Epithelial cell of prostate (primary cell): Measurements from ENCODE around the gene CD63.
"Not testable (repeated sequence)": the region's sequence is repeated elsewhere in the genome, so short reads cannot be mapped to it uniquely, and the experiment has no call there.

Experiments
- DNase-seq: peaks from one replicate; pipeline ENCODE4 v3.0.0-alpha.2; 2011; ENCODE audit warnings: low read depth, low spot score
- H3K27ac ChIP-seq: fragments of 450-650 bp; 2 replicates; pipeline ENCODE4 v1.5.1; 2017; ENCODE audit warnings: mild to moderate bottlenecking

The CD63 gene, protein sequence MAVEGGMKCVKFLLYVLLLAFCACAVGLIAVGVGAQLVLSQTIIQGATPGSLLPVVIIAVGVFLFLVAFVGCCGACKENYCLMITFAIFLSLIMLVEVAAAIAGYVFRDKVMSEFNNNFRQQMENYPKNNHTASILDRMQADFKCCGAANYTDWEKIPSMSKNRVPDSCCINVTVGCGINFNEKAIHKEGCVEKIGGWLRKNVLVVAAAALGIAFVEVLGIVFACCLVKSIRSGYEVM

GRCh38 chr12:55728939-55729818 lies at the start of gene CD63:
TSS of gene CD63 (minus strand) at chr12:55729009. CDS start at chr12:55728341, 668 bp downstream.
- H3K27ac ChIP-seq, result peak within 1 kb of the TSS; percentile 98
- no peak for DNase-seq

DNA sequence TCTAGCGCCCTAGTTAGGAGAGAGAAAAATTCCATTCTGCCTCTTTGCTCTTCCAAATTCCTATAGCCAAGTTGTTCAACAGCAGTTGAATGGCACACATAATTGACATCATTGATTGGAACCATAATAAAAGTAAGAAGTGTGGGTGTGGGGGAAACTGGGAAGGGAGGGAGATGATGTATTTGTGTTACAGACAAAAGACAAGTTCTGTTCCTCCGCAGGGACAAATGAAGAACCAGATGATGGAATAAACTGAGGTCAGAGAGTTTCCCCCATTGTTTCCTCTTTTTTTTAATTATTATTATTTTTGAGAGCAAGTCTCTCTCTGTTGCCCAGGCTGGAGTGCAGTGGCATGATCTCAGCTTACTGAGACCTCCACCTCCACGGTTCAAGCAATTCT lies 49.0 kb upstream of the CD63 start:
- DNase-seq, result no peak

GRCh38 chr12:55771736-55772135 lies 42.9 kb upstream of the CD63 start:
- H3K27ac ChIP-seq, result no peak overlapping the region
- DNase-seq, result no peak

More for the DNA sequence above, 49.0 kb upstream of the CD63 start:
- H3K27ac ChIP-seq, result no peak overlapping the region

DNA sequence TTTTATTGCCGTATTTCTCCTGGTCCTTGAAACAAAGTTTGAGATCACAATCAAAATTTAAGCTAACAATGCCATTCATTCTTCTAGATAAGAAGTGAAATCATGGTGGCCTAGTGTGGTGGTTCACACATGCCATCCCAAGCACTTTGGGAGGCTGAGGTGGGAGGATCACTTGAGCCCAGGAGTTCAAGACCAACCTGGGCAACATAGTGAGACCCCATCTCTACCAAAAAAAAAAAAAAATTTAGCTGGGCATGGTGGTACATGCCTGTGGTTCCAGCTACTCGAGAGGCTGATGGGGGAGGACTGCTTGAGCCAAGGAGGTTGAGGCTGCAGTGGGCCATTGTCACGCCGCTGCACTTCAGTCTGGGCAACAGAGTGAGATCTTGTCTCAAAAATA lies 38.3 kb upstream of the CD63 start:
- H3K27ac ChIP-seq, result no peak overlapping the region
- no peak for DNase-seq

GRCh38 chr12:55765736-55766290 lies 37.0 kb upstream of the CD63 start:
- DNase-seq, result no peak
- H3K27ac ChIP-seq, result no peak overlapping the region

DNA sequence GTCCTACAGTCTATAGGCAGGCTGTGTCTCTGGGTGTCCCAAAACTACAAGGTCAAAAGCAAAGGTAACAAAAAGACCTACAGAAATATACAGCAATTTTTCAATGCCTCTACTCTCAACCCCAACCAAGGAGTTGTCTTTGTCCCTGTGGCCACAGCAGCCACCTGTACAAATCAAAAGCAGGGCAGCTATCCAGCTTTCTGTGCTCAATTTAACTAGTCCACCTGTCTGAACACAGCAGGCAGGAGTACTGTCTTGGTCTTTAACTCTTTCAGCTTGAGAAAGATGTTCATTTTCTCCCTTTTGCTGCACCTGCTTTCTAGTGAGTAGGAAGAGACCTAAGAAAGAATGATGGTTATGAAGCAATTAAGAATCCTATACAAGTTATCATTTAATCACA lies 33.8 kb upstream of the CD63 start:
- H3K27ac ChIP-seq, result no peak overlapping the region
- DNase-seq, result no peak

DNA sequence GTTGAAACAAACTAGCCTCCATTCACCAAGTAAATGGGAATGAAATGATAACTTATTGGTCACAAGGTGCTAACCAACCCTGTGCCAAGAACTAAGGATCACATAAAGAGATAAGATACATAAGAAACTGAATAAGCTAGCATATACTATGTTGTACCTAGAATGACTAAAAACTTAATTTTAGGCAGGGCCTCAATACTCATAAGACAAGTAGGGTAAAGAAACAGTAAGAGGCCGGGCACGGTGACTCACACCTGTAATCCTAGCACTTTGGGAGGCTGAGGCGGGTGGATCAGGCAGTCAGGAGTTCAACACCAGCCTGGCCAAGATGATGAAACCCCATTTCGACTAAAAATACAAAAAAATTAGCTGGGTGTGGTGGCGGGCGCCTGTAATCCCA lies 31.9 kb upstream of the CD63 start:
- DNase-seq, result no peak
- no peak overlapping the region for H3K27ac ChIP-seq

DNA sequence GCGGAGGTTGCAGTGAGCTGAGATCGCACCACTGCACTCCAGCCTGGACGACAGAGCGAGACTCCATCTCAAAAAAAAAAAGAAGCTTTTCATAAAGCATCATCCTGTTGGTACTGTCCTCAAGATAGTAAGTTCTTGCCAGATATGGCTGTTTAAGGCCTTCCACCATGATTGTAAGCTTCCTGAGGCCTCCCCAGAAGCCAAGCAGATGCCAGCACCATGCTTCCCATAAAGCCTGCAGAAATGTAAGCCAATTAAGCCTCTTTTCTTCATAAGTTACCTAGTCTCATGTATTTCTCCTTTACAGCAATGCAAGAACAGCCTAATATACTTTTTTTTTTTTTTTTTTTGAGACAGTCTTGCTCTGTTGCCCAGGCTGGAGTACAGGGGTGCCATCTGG lies 29.8 kb upstream of the CD63 start:
- DNase-seq, H3K27ac ChIP-seq: not testable (repeated sequence)

- no peak overlapping the region for H3K27ac ChIP-seq
- no peak for DNase-seq
Measured at GRCh38 chr12:55757701-55758100, 28.9 kb upstream of the CD63 start.

DNA sequence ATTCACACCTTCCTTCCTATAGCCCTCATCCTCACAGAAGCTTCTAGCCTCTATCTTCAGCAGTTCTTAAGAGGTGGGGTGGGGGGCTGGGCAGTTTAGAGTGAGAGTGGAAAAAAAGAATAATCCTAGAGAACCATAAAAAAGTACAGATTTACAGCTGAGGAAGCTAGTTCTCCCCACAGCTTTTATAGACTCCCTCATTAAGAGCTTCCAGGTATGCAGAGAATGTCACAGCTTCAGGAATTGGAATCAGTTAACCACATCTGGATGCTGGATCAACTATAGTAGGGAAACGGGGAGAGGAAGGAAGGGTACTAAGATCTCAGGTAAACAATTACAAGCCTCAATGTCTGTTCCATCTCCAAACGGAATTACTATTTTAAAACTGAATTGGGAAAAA lies 26.4 kb upstream of the CD63 start:
- DNase-seq, result no peak
- no peak overlapping the region for H3K27ac ChIP-seq

DNA sequence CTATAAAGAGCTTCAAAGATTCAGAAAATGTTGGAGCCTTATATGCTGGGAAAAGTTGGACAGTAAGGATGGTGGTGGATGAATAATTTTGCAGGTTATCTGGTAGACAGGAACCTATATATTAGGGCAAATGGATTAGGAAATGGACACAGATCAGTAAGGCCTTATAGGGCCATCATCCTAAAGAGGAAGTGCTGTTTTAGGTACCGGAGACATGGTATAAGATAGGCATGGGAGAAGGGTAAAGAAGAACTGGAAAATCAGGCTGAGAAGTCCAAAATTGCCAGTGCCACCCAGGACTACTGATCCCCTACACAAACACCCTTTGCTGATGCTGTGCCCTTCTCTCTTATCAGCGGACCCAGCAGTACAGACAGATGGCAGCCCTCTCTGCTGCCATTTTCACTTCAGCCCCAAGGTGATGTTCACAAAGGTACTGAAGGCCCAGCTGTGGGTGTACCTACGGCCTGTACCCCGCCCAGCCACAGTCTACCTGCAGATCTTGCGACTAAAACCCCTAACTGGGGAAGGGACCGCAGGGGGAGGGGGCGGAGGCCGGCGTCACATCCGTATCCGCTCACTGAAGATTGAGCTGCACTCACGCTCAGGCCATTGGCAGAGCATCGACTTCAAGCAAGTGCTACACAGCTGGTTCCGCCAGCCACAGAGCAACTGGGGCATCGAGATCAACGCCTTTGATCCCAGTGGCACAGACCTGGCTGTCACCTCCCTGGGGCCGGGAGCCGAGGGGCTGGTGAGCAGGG lies 19.6 kb upstream of the CD63 start:
- H3K27ac ChIP-seq, result no peak overlapping the region
- no peak for DNase-seq

DNA sequence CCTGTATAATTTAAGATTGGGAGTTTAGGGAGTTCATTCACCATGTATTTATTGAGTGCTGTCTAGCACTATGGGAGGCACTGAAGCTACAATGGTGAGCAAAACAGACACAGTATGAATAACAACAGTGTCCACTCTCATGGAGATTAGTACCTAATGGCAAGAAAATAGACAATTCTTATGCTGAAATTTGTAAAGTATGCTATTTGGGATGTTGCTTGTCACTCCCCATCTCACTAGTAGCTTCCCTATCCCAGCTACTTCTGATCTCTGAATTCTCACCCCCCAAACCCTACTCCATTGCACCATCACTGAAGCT lies 18.1 kb upstream of the CD63 start:
- no peak overlapping the region for H3K27ac ChIP-seq
- no peak for DNase-seq

- H3K27ac ChIP-seq, result no peak overlapping the region
Measured at GRCh38 chr12:55746174-55746912, 17.5 kb upstream of the CD63 start.

GRCh38 chr12:55745361-55746173 lies 16.8 kb upstream of the CD63 start:
- no peak for DNase-seq
- no peak overlapping the region for H3K27ac ChIP-seq

More at GRCh38 chr12:55746174-55746912, 17.5 kb upstream of the CD63 start:
- DNase-seq, result no peak

GRCh38 chr12:55744340-55745030 lies 15.7 kb upstream of the CD63 start:
- no peak overlapping the region for H3K27ac ChIP-seq
- no peak for DNase-seq

GRCh38 chr12:55743406-55744339 lies 14.9 kb upstream of the CD63 start:
- H3K27ac ChIP-seq, result no peak overlapping the region

GRCh38 chr12:55742719-55743405 lies 14.1 kb upstream of the CD63 start, which contains the start of gene GDF11:
TSS of gene GDF11 (plus strand) at chr12:55743122. CDS start at chr12:55743317, 195 bp downstream.
- H3K27ac ChIP-seq, result no peak within 1 kb of the TSS

More at GRCh38 chr12:55743406-55744339, 14.9 kb upstream of the CD63 start:
- no peak for DNase-seq

More at GRCh38 chr12:55742719-55743405, 14.1 kb upstream of the CD63 start, which contains the start of gene GDF11:
- DNase-seq, result no peak
